HCT116 (cell line): ENCODE data around the gene SDR42E2. TPM values are rescaled to one million over a fixed set of nuclear protein-coding genes. Genes with fewer than 3 reads are reported as not detected.

Experiments used
- ATAC-seq: fragments of 200-7000 bp; cut with Tn5 transposase; 2 replicates; pipeline ENCODE4 v1.9.1; 2020; ENCODE audit warnings: mild to moderate bottlenecking, moderate library complexity
- BruUV-seq: library from RNA; stranded (reverse); fragments of 400-500 nt; replicated peaks from 2 replicates; lab custom pipeline; 2021; lab: Mats Ljungman, UMichigan
- CTCF ChIA-PET: fragments of 300-600 bp; sonication (Branson Sonifier 250); formaldehyde crosslinking; loops from one replicate; lab custom pipeline; 2021; ENCODE audit warnings: antibody characterized with exemption; lab: Charles Lee
- POLR2A ChIA-PET: fragments of 300-600, 350-600 bp; sonication (Branson Sonifier 250); formaldehyde crosslinking; loops from one replicate; lab custom pipeline; 2021; ENCODE audit warnings: antibody characterized with exemption; lab: Charles Lee
- RAD21 ChIA-PET, 2 experiments: fragments of 300-600 bp; sonication (Branson Sonifier 250); formaldehyde crosslinking; loops; one replicate each; lab custom pipeline; 2023; ENCODE audit warnings: low total read pairs in 2 of 2; ENCODE audit not compliant: uncharacterized antibody in 2 of 2, unreplicated experiment in 2 of 2, low non-redundant PET in 1 of 2; lab: Charles Lee
- DNase-seq: peaks from one replicate; pipeline ENCODE4 v3.0.0-alpha.2; 2010; ENCODE audit warnings: low read depth, low spot score
- H2AFZ ChIP-seq: fragments of 200-600 bp; shearing (Covaris generic), sonication (generic); 2 replicates; pipeline ENCODE4 v1.6.1; 2017; ENCODE audit warnings: low read depth, mixed run types, mixed read lengths, antibody characterized with exemption, low read length; ENCODE audit not compliant: poor library complexity, severe bottlenecking
- H3K27ac ChIP-seq: 2 replicates; pipeline ENCODE4 v1.5.1; 2012; ENCODE audit warnings: low read depth, low read length
- H3K27me3 ChIP-seq: fragments of 200-600 bp; sonication (generic); 2 replicates; pipeline ENCODE4 v1.6.1; 2016; ENCODE audit warnings: mixed run types, low read length, mixed read lengths; ENCODE audit not compliant: insufficient read depth
- H3K36me3 ChIP-seq, 2 experiments: fragments of 200-500 bp in 1 of 2; fragments of 200-600 bp in 1 of 2; sonication (Bioruptor generic) in 1 of 2; sonication (generic) in 1 of 2; 2 replicates each; pipeline versions ENCODE4 v1.5.1 to v1.6.1; 2014 to 2016; ENCODE audit warnings: low read length in 2 of 2, inconsistent platforms in 1 of 2, mixed read lengths in 1 of 2, mixed run types in 1 of 2; ENCODE audit not compliant: insufficient read depth in 2 of 2, control insufficient read depth in 1 of 2
- H3K4me1 ChIP-seq, 2 experiments: fragments of 200-600 bp in 1 of 2; sonication (generic) in 1 of 2; 2 replicates each; pipeline versions ENCODE4 v1.5.1 to v1.6.1; 2012 to 2017; ENCODE audit warnings: low read length in 2 of 2, inconsistent platforms in 1 of 2, mild to moderate bottlenecking in 1 of 2, mixed read lengths in 1 of 2, mixed run types in 1 of 2, moderate library complexity in 1 of 2; ENCODE audit not compliant: insufficient read depth in 2 of 2, control insufficient read depth in 1 of 2
- H3K4me2 ChIP-seq: fragments of 200-600 bp; sonication (generic); 2 replicates; pipeline ENCODE4 v1.6.1; 2017; ENCODE audit warnings: mixed run types, low read length, mixed read lengths
- H3K4me3 ChIP-seq, 2 experiments: fragments of 200-600 bp in 1 of 2; sonication (generic) in 1 of 2; replicated peaks in 1 of 2; 2 replicates each; pipeline ENCODE4 v1.5.1; 2011 to 2016; ENCODE audit warnings: low read length in 2 of 2, control low read depth in 1 of 2, low read depth in 1 of 2, mild to moderate bottlenecking in 1 of 2, mixed read lengths in 1 of 2, mixed run types in 1 of 2
- H3K79me2 ChIP-seq: fragments of 200-600 bp; sonication (generic); 2 replicates; pipeline ENCODE4 v1.6.1; 2017; ENCODE audit warnings: mild to moderate bottlenecking, mixed run types, low read length, moderate library complexity, mixed read lengths; ENCODE audit not compliant: insufficient read depth
- H3K9ac ChIP-seq: fragments of 200-600 bp; sonication (generic); 2 replicates; pipeline ENCODE4 v1.6.1; 2016; ENCODE audit warnings: low read length, mixed read lengths
- H3K9me2 ChIP-seq: fragments of 200-600 bp; sonication (generic), shearing (Covaris generic); 2 replicates; pipeline ENCODE4 v1.6.1; 2017; ENCODE audit warnings: mixed run types, mild to moderate bottlenecking, moderate library complexity; ENCODE audit not compliant: insufficient read depth
- H3K9me3 ChIP-seq, 2 experiments: fragments of 200-500 bp in 1 of 2; fragments of 200-600 bp in 1 of 2; sonication (Bioruptor generic) in 1 of 2; sonication (generic) in 1 of 2; 2 replicates each; pipeline ENCODE4 v1.6.1; 2014 to 2017; ENCODE audit warnings: low read length in 2 of 2, mixed read lengths in 2 of 2, inconsistent platforms in 1 of 2, low read depth in 1 of 2, mild to moderate bottlenecking in 1 of 2, mixed run types in 1 of 2, moderate library complexity in 1 of 2; ENCODE audit not compliant: control insufficient read depth in 1 of 2, insufficient read depth in 1 of 2
- H4K20me1 ChIP-seq: fragments of 200-600 bp; sonication (generic), shearing (Covaris generic); 2 replicates; pipeline ENCODE4 v1.6.1; 2017; ENCODE audit warnings: mixed run types, mild to moderate bottlenecking, moderate library complexity; ENCODE audit not compliant: insufficient read depth
- ELF1 ChIP-seq: IDR thresholded peaks from 2 replicates; pipeline ENCODE4 v1.6.1; 2012; ENCODE audit warnings: low read depth, borderline replicate concordance
- EZH2 ChIP-seq: fragments of 200-600 bp; sonication (generic); IDR thresholded peaks from 2 replicates; pipeline ENCODE4 v1.6.1; 2017; ENCODE audit warnings: antibody characterized with exemption, mixed run types
- EZH2phosphoT487 ChIP-seq: fragments of 200-600 bp; IDR thresholded peaks from 2 replicates; pipeline ENCODE4 v1.6.1; 2018; ENCODE audit warnings: antibody characterized with exemption, borderline replicate concordance
- FOSL1 ChIP-seq: IDR thresholded peaks from 2 replicates; pipeline ENCODE4 v1.6.1; 2012; ENCODE audit warnings: low read depth
- POLR2A ChIP-seq: IDR thresholded peaks from 2 replicates; pipeline ENCODE4 v1.7.0; 2011; ENCODE audit warnings: borderline replicate concordance; ENCODE audit not compliant: insufficient read depth, insufficient read length; ENCODE audit errors: extremely low read depth
- POLR2AphosphoS5 ChIP-seq: IDR thresholded peaks from 2 replicates; pipeline ENCODE4 v1.6.1; 2011; ENCODE audit warnings: mild to moderate bottlenecking, low read depth, low read length, moderate library complexity
- RAD21 ChIP-seq: IDR thresholded peaks from 2 replicates; pipeline ENCODE4 v1.6.1; 2012; ENCODE audit warnings: low read depth, mild to moderate bottlenecking
- SIN3A ChIP-seq: IDR thresholded peaks from 2 replicates; pipeline ENCODE4 v1.6.1; 2012; ENCODE audit warnings: low read depth
- SP1 ChIP-seq: IDR thresholded peaks from 2 replicates; pipeline ENCODE4 v1.6.1; 2012; ENCODE audit warnings: low read depth
- SRF ChIP-seq: IDR thresholded peaks from 2 replicates; pipeline ENCODE4 v1.6.1; 2012; ENCODE audit warnings: low read depth
- TCF7L2 ChIP-seq: IDR thresholded peaks from 2 replicates; pipeline ENCODE4 v1.7.0; 2011; ENCODE audit warnings: borderline replicate concordance, inconsistent platforms; ENCODE audit not compliant: insufficient read depth, insufficient read length; ENCODE audit errors: extremely low read depth
- YY1 ChIP-seq: IDR thresholded peaks from 2 replicates; pipeline ENCODE4 v1.6.1; 2011; ENCODE audit warnings: low read length, low read depth, moderate library complexity, mild to moderate bottlenecking; ENCODE audit not compliant: insufficient replicate concordance; ENCODE audit errors: extremely low read depth
- ZFX ChIP-seq: fragments of 450-650 bp; IDR thresholded peaks from 2 replicates; pipeline ENCODE4 v1.6.1; 2017
- ZNF274 ChIP-seq: fragments of 200-500 bp; sonication (Bioruptor generic); IDR thresholded peaks from 2 replicates; pipeline ENCODE4 v1.6.1; 2014; ENCODE audit warnings: mild to moderate bottlenecking, low read depth, low read length, inconsistent platforms
- intact Hi-C: fragments of 100-400 bp; cut with micrococcal nuclease; formaldehyde crosslinking; loops from 2 replicates; pipeline ENCODE4 v1.10.0; 2022
- total RNA-seq: library from RNA; stranded (reverse); gene quantifications from one replicate; pipeline ENCODE4 v1.2.1, GENCODE V29; 2021; ENCODE audit not compliant: unreplicated experiment
- TF ChIP-seq, protein P1 (sequence below): IDR thresholded peaks from 2 replicates; pipeline ENCODE4 v1.6.1; 2012
- TF ChIP-seq, protein P2 (sequence below), 3 experiments: fragments of 200-600 bp in 1 of 3; sonication (generic) in 1 of 3; IDR thresholded peaks in 2 of 3; conservative IDR thresholded peaks in 1 of 3; 2 replicates each; pipeline ENCODE4 v1.5.1; 2012 to 2017; ENCODE audit warnings: low read depth in 2 of 3, low read length in 2 of 3, antibody characterized with exemption in 1 of 3, borderline replicate concordance in 1 of 3, control low read depth in 1 of 3, mild to moderate bottlenecking in 1 of 3, mixed read lengths in 1 of 3, mixed run types in 1 of 3, moderate library complexity in 1 of 3; ENCODE audit not compliant: insufficient read depth in 1 of 3
- TF ChIP-seq, protein P3 (sequence below): IDR thresholded peaks from 2 replicates; pipeline ENCODE4 v1.6.1; 2011; ENCODE audit warnings: mild to moderate bottlenecking, low read length, moderate library complexity; ENCODE audit not compliant: insufficient replicate concordance; ENCODE audit errors: extremely low read depth
- TF ChIP-seq, protein P4 (sequence below): IDR thresholded peaks from 2 replicates; pipeline ENCODE4 v1.6.1; 2012

The SDR42E2 gene
- total RNA-seq, 1 experiment from 2014 or later: 0.27 TPM

DNA sequence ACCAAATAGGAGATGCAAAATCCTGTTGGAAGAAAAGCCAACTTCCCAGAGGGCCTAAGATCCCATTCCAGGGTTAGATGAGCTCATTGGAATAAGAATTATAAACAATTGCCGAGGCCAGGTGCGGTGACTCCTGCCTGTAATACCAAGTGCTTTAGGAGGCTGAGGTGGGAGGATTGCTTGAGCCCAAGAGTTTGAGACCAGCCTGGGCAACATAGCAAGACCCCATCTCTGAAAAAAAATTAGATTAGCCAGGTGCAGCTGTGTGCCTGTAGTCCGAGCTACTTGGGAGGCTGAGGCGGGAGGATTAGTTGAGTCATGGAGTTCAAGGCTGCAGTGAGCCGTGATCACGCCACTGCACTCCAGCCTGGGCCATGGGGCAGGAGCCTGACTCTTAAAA is 17.8 kb upstream of the SDR42E2 start (continued):
- TF ChIP-seq, protein P1, sequence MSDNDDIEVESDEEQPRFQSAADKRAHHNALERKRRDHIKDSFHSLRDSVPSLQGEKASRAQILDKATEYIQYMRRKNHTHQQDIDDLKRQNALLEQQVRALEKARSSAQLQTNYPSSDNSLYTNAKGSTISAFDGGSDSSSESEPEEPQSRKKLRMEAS: no peak
- TF ChIP-seq POLR2AphosphoS5 (no peak), FOSL1 (no peak), ZNF274 (no peak), YY1 (no peak), TCF7L2 (no peak), SP1 (no peak), SRF (no peak)
- TF ChIP-seq, all 23 proteins: peak for 0

DNA sequence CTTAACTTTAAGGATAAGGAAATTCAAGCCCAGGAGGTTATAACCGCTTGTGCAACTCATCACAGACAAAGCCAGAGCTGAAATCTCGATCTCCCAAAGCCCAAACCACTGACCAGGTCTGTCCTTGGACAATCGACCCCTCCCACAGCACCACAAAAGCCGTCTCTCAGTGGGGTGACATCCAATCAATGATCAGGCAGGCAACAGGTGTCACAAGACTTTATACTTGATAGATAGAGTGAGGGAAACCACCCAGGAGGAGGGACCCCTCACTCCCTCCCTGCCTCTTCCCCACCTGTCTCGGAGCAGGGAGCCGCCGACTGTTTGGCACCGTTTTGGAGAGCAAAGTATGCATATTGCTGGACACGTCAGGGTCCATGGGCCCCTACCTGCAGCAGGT is 14.5 kb upstream of the SDR42E2 start:
- H3K36me3 ChIP-seq: no peaks in the 10 kb centered on the region
- H4K20me1 ChIP-seq: no peaks in the 10 kb centered on the region
- POLR2A ChIA-PET: no interaction called here
- intact Hi-C loops: no loop called here
- H3K4me1 ChIP-seq: no peaks in the 10 kb centered on the region
- BruUV-seq: no TSS peak
- no peak overlapping the region for H3K9ac ChIP-seq
- H3K4me3 ChIP-seq: no peak overlapping the region
- no peaks in the 10 kb centered on the region for H3K9me2 ChIP-seq
- CTCF ChIA-PET: no interaction called here
- no peaks in the 10 kb centered on the region for H3K9me3 ChIP-seq
- H3K4me2 ChIP-seq: no peak overlapping the region
- H3K27ac ChIP-seq: no peak overlapping the region
- DNase-seq (no peak), ATAC-seq (no peak)
- no peaks in the 10 kb centered on the region for H3K79me2 ChIP-seq
- 0 out of 2 replicates have a peak, but pooled peaks cover 7% of the 10 kb centered on the region for H3K27me3 ChIP-seq
- no peak overlapping the region for H2AFZ ChIP-seq
- RAD21 ChIA-PET: no interaction called here
- TF ChIP-seq POLR2A: no peak
- TF ChIP-seq TCF7L2: no peak
- no peak for TF ChIP-seq RAD21
- no peak for TF ChIP-seq ELF1
- TF ChIP-seq SRF: no peak
- TF ChIP-seq, protein P1: no peak
- TF ChIP-seq, protein P2, sequence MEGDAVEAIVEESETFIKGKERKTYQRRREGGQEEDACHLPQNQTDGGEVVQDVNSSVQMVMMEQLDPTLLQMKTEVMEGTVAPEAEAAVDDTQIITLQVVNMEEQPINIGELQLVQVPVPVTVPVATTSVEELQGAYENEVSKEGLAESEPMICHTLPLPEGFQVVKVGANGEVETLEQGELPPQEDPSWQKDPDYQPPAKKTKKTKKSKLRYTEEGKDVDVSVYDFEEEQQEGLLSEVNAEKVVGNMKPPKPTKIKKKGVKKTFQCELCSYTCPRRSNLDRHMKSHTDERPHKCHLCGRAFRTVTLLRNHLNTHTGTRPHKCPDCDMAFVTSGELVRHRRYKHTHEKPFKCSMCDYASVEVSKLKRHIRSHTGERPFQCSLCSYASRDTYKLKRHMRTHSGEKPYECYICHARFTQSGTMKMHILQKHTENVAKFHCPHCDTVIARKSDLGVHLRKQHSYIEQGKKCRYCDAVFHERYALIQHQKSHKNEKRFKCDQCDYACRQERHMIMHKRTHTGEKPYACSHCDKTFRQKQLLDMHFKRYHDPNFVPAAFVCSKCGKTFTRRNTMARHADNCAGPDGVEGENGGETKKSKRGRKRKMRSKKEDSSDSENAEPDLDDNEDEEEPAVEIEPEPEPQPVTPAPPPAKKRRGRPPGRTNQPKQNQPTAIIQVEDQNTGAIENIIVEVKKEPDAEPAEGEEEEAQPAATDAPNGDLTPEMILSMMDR (IDR thresholded peaks at IDR 0.05 in 2 of 3, conservative IDR thresholded peaks at IDR 0.05 in 1 of 3; ENCODE audit: borderline replicate concordance in 1 of 3, insufficient read depth in 1 of 3, low read depth in 2 of 3, low read length in 2 of 3): no peak
- TF ChIP-seq YY1: no peak
- TF ChIP-seq POLR2AphosphoS5: no peak
- TF ChIP-seq, protein P3, sequence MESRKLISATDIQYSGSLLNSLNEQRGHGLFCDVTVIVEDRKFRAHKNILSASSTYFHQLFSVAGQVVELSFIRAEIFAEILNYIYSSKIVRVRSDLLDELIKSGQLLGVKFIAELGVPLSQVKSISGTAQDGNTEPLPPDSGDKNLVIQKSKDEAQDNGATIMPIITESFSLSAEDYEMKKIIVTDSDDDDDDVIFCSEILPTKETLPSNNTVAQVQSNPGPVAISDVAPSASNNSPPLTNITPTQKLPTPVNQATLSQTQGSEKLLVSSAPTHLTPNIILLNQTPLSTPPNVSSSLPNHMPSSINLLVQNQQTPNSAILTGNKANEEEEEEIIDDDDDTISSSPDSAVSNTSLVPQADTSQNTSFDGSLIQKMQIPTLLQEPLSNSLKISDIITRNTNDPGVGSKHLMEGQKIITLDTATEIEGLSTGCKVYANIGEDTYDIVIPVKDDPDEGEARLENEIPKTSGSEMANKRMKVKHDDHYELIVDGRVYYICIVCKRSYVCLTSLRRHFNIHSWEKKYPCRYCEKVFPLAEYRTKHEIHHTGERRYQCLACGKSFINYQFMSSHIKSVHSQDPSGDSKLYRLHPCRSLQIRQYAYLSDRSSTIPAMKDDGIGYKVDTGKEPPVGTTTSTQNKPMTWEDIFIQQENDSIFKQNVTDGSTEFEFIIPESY: no peak
- TF ChIP-seq SIN3A: no peak
- TF ChIP-seq ZFX: no peak
- no peak for TF ChIP-seq EZH2
- TF ChIP-seq ZNF274: no peak
- TF ChIP-seq EZH2phosphoT487: no peak
- TF ChIP-seq, protein P4, sequence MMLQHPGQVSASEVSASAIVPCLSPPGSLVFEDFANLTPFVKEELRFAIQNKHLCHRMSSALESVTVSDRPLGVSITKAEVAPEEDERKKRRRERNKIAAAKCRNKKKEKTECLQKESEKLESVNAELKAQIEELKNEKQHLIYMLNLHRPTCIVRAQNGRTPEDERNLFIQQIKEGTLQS: no peak
